Activated CD8-positive, alpha-beta memory T cell treated with anti-CD3 and anti-CD28 coated beads, Interleukin-2, amount 10 ng/mL, durations not matched to agents 7 days and 5 days (primary cell): Measurements from ENCODE around the gene ZDHHC17. TPM values are rescaled to one million over a fixed set of nuclear protein-coding genes. Genes with fewer than 3 reads are reported as not detected.
"Not testable (repeated sequence)": the region's sequence is repeated elsewhere in the genome, so short reads cannot be mapped to it uniquely, and the experiment has no call there.

ENCODE experiments used
- ATAC-seq: fragments of 150-1000 bp; cut with Tn5 transposase; one replicate; pipeline ENCODE4 v1.10.0; 2021; ENCODE audit warnings: moderate library complexity
- CTCF ChIA-PET: fragments of 350-600 bp; sonication (Branson Sonifier 250); formaldehyde crosslinking; loops from one replicate; lab custom pipeline; 2021; ENCODE audit warnings: antibody characterized with exemption; lab: Charles Lee
- DNase-seq: peaks from one replicate; pipeline ENCODE4 v3.0.0-alpha.2; 2020
- H3K27ac Mint-ChIP-seq: one replicate; pipeline ENCODE4 v1.8.0; 2021; ENCODE audit warnings: mild to moderate bottlenecking, mixed read lengths
- H3K27me3 Mint-ChIP-seq: one replicate; pipeline ENCODE4 v1.8.0; 2021; ENCODE audit warnings: mixed read lengths
- H3K36me3 Mint-ChIP-seq: one replicate; pipeline ENCODE4 v1.8.0; 2021; ENCODE audit warnings: mild to moderate bottlenecking, mixed read lengths
- H3K4me1 Mint-ChIP-seq: one replicate; pipeline ENCODE4 v1.8.0; 2021; ENCODE audit warnings: mixed read lengths
- H3K4me3 Mint-ChIP-seq: one replicate; pipeline ENCODE4 v1.8.0; 2021; ENCODE audit warnings: mild to moderate bottlenecking, moderate library complexity, mixed read lengths
- H3K9me3 Mint-ChIP-seq: one replicate; pipeline ENCODE4 v1.8.0; 2022; ENCODE audit warnings: low read depth, mixed read lengths
- total RNA-seq, 2 experiments: library from RNA; stranded (reverse); gene quantifications; one replicate each; pipeline ENCODE4 v1.2.3, GENCODE V29; 2021

ZDHHC17 gene, protein sequence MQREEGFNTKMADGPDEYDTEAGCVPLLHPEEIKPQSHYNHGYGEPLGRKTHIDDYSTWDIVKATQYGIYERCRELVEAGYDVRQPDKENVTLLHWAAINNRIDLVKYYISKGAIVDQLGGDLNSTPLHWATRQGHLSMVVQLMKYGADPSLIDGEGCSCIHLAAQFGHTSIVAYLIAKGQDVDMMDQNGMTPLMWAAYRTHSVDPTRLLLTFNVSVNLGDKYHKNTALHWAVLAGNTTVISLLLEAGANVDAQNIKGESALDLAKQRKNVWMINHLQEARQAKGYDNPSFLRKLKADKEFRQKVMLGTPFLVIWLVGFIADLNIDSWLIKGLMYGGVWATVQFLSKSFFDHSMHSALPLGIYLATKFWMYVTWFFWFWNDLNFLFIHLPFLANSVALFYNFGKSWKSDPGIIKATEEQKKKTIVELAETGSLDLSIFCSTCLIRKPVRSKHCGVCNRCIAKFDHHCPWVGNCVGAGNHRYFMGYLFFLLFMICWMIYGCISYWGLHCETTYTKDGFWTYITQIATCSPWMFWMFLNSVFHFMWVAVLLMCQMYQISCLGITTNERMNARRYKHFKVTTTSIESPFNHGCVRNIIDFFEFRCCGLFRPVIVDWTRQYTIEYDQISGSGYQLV
- 10 to 100 TPM; 19.9 to 25.9 TPM for total RNA-seq

DNA sequence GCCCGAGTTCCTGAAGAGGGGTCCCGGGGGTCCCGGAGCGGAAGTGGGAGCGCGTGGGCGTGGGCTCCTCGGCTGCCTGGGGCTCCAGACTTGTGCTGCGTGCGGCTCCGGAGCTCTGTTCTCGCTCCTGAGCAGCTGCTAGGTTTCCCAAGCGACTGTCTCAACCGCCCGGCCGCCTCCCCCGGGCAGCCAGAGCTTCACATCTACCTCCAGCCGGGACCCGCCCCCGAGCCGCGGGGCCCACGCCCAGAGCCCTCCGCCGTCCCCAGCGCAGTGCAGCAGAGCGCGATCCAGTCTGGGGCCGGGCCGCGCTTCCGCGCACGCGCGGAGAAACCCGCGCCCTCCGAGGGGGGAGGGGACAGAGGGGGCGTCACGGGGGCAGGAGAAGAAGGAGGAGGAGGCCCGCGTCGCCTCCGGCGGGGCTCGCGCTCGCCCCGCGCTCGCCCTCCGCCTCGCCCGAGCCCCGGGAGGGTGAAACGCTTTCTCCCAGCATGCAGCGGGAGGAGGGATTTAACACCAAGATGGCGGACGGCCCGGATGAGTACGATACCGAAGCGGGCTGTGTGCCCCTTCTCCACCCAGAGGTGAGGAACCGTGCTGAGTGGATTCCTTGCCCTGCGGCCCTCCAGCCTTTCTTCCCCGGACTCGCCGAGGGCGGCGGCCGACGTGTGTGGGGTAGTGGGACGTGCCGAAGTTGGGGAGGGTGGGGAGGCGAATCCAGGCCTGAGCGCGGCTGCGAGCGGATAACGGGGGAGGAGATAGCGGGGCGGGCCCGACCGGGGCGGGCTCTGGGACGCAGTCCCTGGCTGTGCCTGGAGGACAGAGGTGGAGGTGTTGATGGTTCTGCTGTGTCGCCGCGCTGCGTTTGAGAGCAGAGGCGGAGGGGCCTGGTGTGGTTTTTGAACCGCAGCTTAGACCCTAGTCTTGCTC is at the start of gene ZDHHC17:
Gene ZDHHC17 (plus strand): TSS at position 370 of the 930 bp plus-strand sequence. CDS start 122 bp downstream, at position 492.
- Mint-ChIP-seq H3K4me1 (peaks cover 28% of the 10 kb centered on the region), H3K4me3 (peak within 1 kb of the TSS; percentile 93), H3K36me3 (no peaks in the 10 kb centered on the region), H3K27me3 (peaks cover 4% of the 10 kb centered on the region), H3K27ac (peak within 1 kb of the TSS; percentile 94), H3K9me3 (no peaks in the 10 kb centered on the region)
- DNase-seq (peak; percentile 93), ATAC-seq (peak; percentile 92)
- CTCF ChIA-PET, result interaction anchor here (0.7 to 1.7 kb wide), 2 partner anchors 143 to 1426 kb away, joined by 6 read pairs; no protein-coding TSS in a partner anchor

DNA sequence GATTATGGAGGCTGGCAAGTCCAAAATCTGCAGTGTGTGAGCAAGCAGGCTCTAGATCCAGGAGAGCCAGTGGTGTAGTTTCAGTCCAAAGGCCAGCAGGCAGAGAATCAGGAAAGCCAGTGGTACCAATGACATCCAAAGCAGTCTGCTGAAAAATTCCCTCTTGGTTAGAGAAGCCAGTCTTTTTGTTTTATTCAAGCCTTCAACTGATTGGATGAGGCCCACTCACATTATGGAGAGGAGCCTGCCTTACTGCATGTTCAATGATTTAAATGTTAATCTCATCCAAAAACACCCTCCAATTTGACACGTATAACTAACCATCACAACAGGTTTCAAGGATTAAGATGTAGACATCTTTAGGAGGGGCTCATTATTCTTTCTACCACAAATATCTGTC is 49.5 kb upstream of the ZDHHC17 start:
- H3K4me1 Mint-ChIP-seq, result no peaks in the 10 kb centered on the region
- H3K27ac Mint-ChIP-seq, result no peak overlapping the region
- no peak overlapping the region for H3K4me3 Mint-ChIP-seq
- H3K27me3 Mint-ChIP-seq, result no peaks in the 10 kb centered on the region
- CTCF ChIA-PET, result no interaction called here
- H3K36me3 Mint-ChIP-seq, result no peaks in the 10 kb centered on the region
- DNase-seq (no peak), ATAC-seq (no peak)
- H3K9me3 Mint-ChIP-seq, result no peaks in the 10 kb centered on the region

DNA sequence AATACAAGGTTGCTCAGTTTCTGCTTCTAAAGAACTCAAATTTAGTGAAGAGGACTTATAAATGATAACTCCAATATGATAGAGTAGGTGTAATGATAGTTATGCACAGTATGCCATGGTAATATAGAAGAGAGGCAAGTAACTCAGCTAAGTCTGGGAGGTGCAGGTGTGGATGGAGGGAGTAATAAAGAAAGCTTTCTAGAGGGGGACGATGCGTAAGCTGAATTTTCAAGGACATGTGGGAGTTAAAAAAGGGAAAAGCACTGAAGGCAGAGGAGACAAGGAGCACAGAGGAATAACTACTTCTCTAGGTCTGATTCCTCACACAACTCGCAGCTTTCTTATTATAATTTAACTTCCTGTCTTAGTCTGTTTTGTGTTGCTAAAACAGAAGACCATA is 49.1 kb upstream of the ZDHHC17 start:
- H3K27me3 Mint-ChIP-seq, result no peaks in the 10 kb centered on the region
- CTCF ChIA-PET, result no interaction called here
- H3K36me3 Mint-ChIP-seq, result no peaks in the 10 kb centered on the region
- no peak overlapping the region for H3K4me3 Mint-ChIP-seq
- no peak overlapping the region for H3K27ac Mint-ChIP-seq
- no peaks in the 10 kb centered on the region for H3K9me3 Mint-ChIP-seq
- no peak for ATAC-seq
- DNase-seq, result no peak
- H3K4me1 Mint-ChIP-seq, result no peaks in the 10 kb centered on the region

DNA sequence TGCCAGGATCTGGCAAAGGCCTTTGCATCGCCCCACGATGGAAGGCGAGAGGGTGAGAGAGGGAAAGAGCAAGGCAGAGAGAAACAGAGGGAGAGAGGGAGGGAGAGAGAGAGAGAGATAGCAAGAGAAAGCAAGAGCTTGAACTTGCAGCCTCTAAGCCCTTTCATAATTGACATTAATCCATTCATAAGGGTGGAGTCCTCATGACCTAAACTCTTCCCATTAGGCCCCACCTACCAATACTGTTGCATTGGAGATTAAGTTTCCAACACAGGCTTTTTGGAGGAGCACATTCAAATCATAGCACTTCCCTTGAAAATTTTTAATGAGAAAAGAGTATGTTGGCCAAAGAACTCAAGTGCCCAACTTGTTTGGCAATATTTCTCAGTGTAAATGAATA is 48.6 kb upstream of the ZDHHC17 start:
- CTCF ChIA-PET, result no interaction called here
- H3K4me3 Mint-ChIP-seq, result no peak overlapping the region
- H3K36me3 Mint-ChIP-seq, result no peaks in the 10 kb centered on the region
- no peak overlapping the region for H3K27ac Mint-ChIP-seq
- ATAC-seq (no peak), DNase-seq (no peak)
- no peaks in the 10 kb centered on the region for H3K4me1 Mint-ChIP-seq
- no peaks in the 10 kb centered on the region for H3K9me3 Mint-ChIP-seq
- H3K27me3 Mint-ChIP-seq, result no peaks in the 10 kb centered on the region

DNA sequence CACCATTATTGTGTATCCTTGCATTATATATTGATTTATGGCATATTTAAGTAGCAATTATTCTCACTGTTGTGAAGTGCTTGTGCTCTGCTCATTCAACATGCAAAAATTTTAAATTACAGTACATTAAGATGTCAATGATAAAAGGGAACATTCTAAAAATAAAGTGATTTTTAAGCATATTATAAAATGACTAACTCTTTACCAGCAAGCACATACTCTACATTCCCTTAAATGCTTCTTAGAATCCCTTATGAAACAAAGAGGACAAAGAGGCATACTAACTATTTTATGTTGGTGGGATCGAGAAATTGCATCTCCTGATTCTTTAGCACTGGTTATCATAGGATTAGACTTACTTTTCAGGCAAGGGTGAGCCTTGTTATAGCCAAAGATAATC is 46.6 kb upstream of the ZDHHC17 start:
- ATAC-seq (no peak), DNase-seq (no peak)
- no peak overlapping the region for H3K27ac Mint-ChIP-seq
- no peaks in the 10 kb centered on the region for H3K36me3 Mint-ChIP-seq
- no peak overlapping the region for H3K4me3 Mint-ChIP-seq
- CTCF ChIA-PET, result no interaction called here
- no peaks in the 10 kb centered on the region for H3K4me1 Mint-ChIP-seq
- no peaks in the 10 kb centered on the region for H3K9me3 Mint-ChIP-seq
- no peaks in the 10 kb centered on the region for H3K27me3 Mint-ChIP-seq

DNA sequence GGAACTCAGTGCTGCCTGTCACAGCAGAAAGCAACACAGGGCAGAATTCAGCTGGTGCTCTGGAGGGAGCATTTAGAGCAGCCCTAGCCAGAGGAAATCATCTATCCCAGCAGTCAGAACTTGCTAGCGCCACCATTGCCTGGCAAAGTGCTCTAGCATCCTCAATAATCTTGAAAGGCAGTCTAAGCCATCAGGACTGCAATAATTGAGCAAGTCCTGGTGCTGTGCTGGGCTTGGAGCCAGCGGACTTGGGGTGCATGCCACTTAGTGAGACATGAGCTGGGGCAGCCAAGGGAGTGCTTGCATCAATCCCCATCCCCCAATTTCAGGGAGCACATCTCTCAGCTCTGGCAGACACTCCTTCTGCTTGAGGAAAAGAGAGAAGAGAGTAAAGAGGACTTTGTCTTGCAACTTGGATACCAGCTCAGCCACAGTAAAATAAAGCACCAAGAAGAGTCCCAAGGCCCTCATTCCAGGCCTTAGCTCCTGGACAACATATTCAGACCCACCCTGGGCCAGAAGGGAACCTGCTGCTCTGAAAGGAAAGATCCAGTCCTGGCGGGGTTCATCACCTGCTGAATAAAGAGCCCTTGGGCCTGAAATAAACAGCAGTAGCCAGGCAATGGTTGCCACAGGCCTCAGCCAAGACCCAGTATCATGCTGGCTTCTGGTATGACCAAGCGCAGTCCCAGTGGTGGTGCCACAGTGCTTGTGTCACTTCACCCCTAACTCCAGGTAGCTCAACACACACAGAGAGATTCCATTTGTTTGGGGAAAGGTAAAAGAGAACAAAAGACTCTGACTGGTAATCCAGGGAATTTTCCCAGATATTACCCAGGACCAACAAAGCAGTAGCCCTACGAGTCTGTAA is 44.5 kb upstream of the ZDHHC17 start:
- Mint-ChIP-seq H3K27ac (no peak overlapping the region), H3K4me3 (no peak overlapping the region), H3K27me3 (no peaks in the 10 kb centered on the region), H3K36me3 (no peaks in the 10 kb centered on the region), H3K9me3 (no peaks in the 10 kb centered on the region), H3K4me1 (no peaks in the 10 kb centered on the region)
- CTCF ChIA-PET, result no interaction called here
- ATAC-seq (no peak), DNase-seq (no peak)

DNA sequence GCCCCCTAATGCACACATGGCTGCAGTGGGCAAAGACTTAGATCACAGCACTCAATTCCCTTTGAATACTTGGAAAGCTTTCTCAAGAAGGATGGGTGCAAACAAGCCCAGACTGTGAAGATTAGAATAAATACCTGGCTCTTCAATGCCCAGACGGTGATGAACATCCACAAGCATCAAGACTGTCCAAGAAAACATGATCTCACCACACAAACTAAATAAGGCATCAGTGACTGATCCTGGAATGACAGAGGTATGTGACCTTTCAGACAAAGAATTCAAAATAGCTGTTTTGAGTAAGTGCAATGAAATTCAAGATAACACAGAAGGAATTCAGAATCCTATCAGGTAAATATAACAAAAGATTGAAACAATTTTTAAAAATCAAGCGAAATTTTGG is 43.8 kb upstream of the ZDHHC17 start:
- CTCF ChIA-PET, result no interaction called here
- Mint-ChIP-seq H3K36me3 (no peaks in the 10 kb centered on the region), H3K4me1 (no peaks in the 10 kb centered on the region), H3K27me3 (no peaks in the 10 kb centered on the region), H3K27ac (no peak overlapping the region), H3K9me3 (no peaks in the 10 kb centered on the region), H3K4me3 (no peak overlapping the region)
- ATAC-seq (no peak), DNase-seq (no peak)

DNA sequence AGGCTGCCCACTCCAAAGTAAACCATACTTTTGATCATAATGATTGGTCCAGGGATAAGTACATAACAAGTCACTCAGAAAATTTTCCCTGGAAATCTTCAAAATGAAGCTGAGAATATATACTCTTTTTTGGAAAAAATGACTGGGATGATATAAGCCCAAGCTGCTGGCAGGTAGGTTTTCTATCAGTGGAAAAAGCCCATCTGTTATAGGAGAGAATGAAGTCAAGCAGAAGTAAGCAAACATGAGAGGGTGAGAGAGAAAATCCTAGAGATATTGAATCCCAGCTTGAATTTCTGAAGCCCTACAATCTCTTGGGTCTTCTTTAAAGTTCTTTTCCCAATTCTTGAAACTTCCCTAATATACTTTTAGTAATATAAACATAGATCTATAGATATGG is 37.3 kb upstream of the ZDHHC17 start:
- no peaks in the 10 kb centered on the region for H3K9me3 Mint-ChIP-seq
- no peaks in the 10 kb centered on the region for H3K4me1 Mint-ChIP-seq
- no peak overlapping the region for H3K27ac Mint-ChIP-seq
- DNase-seq, result no peak
- no peak for ATAC-seq
- no peaks in the 10 kb centered on the region for H3K27me3 Mint-ChIP-seq
- CTCF ChIA-PET, result no interaction called here
- H3K36me3 Mint-ChIP-seq, result no peaks in the 10 kb centered on the region
- H3K4me3 Mint-ChIP-seq, result no peak overlapping the region

DNA sequence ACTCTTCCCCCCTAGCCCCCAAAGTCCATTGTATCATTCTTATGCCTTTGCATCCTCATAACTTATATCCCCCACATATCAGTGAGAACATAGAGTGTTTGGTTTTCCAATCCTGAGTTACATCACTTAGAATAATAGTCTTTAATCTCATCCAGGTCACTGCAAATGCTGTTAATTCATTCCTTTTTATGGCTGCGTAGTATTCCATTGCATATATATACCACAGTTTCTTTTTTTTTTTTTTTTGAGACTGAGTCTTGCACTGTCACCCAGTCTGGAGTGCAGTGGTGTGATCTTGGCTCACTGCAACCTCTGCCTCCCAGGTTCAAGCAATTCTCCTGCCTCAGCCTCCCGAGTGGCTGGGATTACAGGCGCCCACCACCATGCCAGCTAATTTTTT is 31.7 kb upstream of the ZDHHC17 start:
- H3K9me3 Mint-ChIP-seq, CTCF ChIA-PET, H3K4me3 Mint-ChIP-seq, H3K27me3 Mint-ChIP-seq, ATAC-seq, H3K36me3 Mint-ChIP-seq, DNase-seq, H3K4me1 Mint-ChIP-seq, H3K27ac Mint-ChIP-seq: not testable (repeated sequence)

DNA sequence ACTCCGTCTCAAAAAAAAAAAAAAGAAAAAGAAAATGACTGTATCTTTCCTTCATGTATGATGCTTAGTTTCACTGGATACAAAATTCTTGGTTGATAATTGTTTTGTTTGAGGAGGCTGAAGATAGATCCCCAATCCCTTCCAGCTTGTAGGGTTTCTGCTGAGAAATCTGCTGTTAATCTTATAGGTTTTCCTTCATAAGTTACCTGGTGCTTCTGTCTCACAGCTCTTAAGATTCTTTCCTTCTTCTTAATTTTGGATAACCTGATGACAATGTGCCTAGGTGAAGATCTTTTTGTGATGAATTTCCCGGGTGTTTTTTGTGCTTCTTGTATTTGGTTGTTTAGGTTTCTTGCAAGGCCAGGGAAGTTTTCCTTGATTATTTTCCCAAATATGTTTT is 26.2 kb upstream of the ZDHHC17 start:
- not testable (repeated sequence) for ATAC-seq, H3K27me3 Mint-ChIP-seq, H3K4me3 Mint-ChIP-seq, H3K36me3 Mint-ChIP-seq, H3K27ac Mint-ChIP-seq, DNase-seq, H3K4me1 Mint-ChIP-seq, H3K9me3 Mint-ChIP-seq
- CTCF ChIA-PET, result interaction anchor here (0.9 to 1.1 kb wide), 2 partner anchors 8 to 34 kb away, joined by 3 to 5 read pairs; no protein-coding TSS in a partner anchor

DNA sequence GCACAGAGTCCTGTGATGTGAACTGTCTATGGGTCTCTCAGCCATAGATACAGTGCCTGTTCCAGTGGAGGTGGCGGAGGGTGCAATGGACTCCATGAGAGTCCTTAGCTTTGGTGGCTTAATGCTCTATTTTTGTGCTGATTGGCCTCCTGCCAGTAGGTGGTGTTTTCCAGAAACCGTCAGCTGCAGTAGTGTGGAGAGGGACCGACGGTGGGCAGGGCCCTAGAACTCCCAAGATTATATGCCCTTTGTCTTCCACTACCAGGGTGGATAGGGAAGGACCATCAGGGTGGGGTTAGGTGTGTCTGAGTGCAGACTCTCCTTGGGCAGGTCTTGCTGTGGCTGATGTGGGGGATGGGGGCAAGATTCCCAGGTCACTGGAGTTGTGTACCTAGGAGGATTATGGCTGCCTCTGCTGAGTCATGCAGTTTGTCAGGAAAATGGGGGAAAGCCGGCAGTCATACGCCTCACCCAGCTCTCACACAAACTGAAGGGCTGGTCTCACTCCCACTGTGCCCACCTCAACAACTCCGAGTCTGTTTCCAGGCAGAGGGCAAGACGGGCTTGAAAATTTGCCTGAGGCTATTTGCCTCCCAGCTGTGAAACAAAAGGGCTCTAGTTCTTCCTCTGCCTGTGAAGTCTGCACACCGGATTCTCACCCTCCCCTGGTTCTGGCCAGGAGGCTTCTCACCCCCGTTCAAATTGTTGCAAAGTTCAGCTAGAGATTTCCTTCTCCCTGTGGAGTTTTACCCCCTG is 24.9 kb upstream of the ZDHHC17 start:
- Mint-ChIP-seq H3K27ac (no peak overlapping the region), H3K4me1 (no peaks in the 10 kb centered on the region), H3K27me3 (peaks cover 5% of the 10 kb centered on the region), H3K9me3 (peaks cover 3% of the 10 kb centered on the region), H3K4me3 (no peak overlapping the region), H3K36me3 (no peaks in the 10 kb centered on the region)
- ATAC-seq, result no peak
- DNase-seq, result no peak
- CTCF ChIA-PET, result no interaction called here

DNA sequence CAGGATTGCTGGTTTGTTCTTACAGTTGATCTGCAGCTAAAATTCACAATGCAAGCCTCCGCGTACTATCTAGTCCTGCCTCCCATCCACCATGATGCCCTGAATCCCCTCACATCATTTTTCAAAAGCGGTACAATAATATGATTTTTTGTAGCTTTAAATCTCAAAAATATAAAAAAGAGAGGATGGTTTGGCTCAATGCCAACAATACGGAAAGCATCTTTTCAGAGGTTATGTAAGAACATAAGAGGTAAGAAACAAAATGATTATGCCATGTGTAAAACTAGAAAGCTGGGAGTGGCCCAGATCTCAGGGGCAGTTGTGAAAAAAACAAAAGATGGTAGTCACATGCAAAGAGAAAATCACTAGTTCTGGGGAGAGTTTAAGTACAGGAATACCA is 24.0 kb upstream of the ZDHHC17 start:
- no peak for ATAC-seq
- Mint-ChIP-seq H3K36me3 (no peaks in the 10 kb centered on the region), H3K27me3 (no peaks in the 10 kb centered on the region), H3K4me1 (no peaks in the 10 kb centered on the region), H3K4me3 (no peak overlapping the region), H3K27ac (no peak overlapping the region), H3K9me3 (peaks cover 3% of the 10 kb centered on the region)
- CTCF ChIA-PET, result no interaction called here
- no peak for DNase-seq
